Activated CD4-positive, alpha-beta memory T cell treated with anti-CD3 and anti-CD28 coated beads for 36 hours (primary cell): ENCODE measurements around the gene PITPNB. TPM values are rescaled to one million over a fixed set of nuclear protein-coding genes. Genes with fewer than 3 reads are reported as not detected.

Source experiments
- CTCF ChIA-PET: fragments of 350-600 bp; sonication (Branson Sonifier 250); formaldehyde crosslinking; loops from one replicate; lab custom pipeline; 2021; ENCODE audit warnings: antibody characterized with exemption, inconsistent platforms; lab: Charles Lee
- POLR2A ChIA-PET: fragments of 350-600 bp; sonication (Branson Sonifier 250); formaldehyde crosslinking; loops from one replicate; lab custom pipeline; 2021; ENCODE audit warnings: antibody characterized with exemption; lab: Charles Lee
- DNase-seq: peaks from one replicate; pipeline ENCODE4 v3.0.0-alpha.2; 2020
- H3K27ac Mint-ChIP-seq: one replicate; pipeline ENCODE4 v1.8.0; 2021; ENCODE audit warnings: mixed read lengths
- H3K27me3 Mint-ChIP-seq: one replicate; pipeline ENCODE4 v1.8.0; 2021; ENCODE audit warnings: mixed read lengths
- H3K36me3 Mint-ChIP-seq: one replicate; pipeline ENCODE4 v1.8.0; 2021; ENCODE audit warnings: mixed read lengths
- H3K4me1 Mint-ChIP-seq: one replicate; pipeline ENCODE4 v1.8.0; 2021; ENCODE audit warnings: low read depth, mixed read lengths
- H3K4me3 Mint-ChIP-seq: one replicate; pipeline ENCODE4 v1.8.0; 2021; ENCODE audit warnings: mild to moderate bottlenecking, mixed read lengths
- H3K9me3 Mint-ChIP-seq: one replicate; pipeline ENCODE4 v1.8.0; 2021; ENCODE audit warnings: mixed read lengths
- intact Hi-C: fragments of 100-400 bp; cut with micrococcal nuclease; formaldehyde crosslinking; loops from one replicate; pipeline ENCODE4 v1.15.1; 2023
- total RNA-seq, 2 experiments: library from RNA; stranded (reverse); gene quantifications; one replicate each; pipeline ENCODE4 v1.2.3, GENCODE V29; 2021

Gene PITPNB
- total RNA-seq, 2 experiments from 2014 or later: 92.2 to 95.7 TPM

- no peaks in the 10 kb centered on the region for H3K4me1 Mint-ChIP-seq
- no peak for DNase-seq
- no peak overlapping the region for H3K27ac Mint-ChIP-seq
- peaks cover 2% of the 10 kb centered on the region for H3K27me3 Mint-ChIP-seq
- intact Hi-C loops: no loop called here
- ChIA-PET POLR2A (no interaction called here), CTCF (no interaction called here)
- no peaks in the 10 kb centered on the region for H3K36me3 Mint-ChIP-seq
- H3K9me3 Mint-ChIP-seq: no peaks in the 10 kb centered on the region
- H3K4me3 Mint-ChIP-seq: no peak overlapping the region
These were observed 104.1 kb downstream of the PITPNB start for GRCh38 chr22:27814993-27815392.

- no peaks in the 10 kb centered on the region for H3K4me1 Mint-ChIP-seq
- ChIA-PET CTCF (no interaction called here), POLR2A (no interaction called here)
- no peak overlapping the region for H3K27ac Mint-ChIP-seq
- H3K36me3 Mint-ChIP-seq: no peaks in the 10 kb centered on the region
- intact Hi-C loops: no loop called here
- DNase-seq: no peak
- no peaks in the 10 kb centered on the region for H3K9me3 Mint-ChIP-seq
- H3K27me3 Mint-ChIP-seq: peaks cover 6% of the 10 kb centered on the region
- H3K4me3 Mint-ChIP-seq: no peak overlapping the region
These were observed 107.3 kb downstream of the PITPNB start for GRCh38 chr22:27811778-27812177.

DNA sequence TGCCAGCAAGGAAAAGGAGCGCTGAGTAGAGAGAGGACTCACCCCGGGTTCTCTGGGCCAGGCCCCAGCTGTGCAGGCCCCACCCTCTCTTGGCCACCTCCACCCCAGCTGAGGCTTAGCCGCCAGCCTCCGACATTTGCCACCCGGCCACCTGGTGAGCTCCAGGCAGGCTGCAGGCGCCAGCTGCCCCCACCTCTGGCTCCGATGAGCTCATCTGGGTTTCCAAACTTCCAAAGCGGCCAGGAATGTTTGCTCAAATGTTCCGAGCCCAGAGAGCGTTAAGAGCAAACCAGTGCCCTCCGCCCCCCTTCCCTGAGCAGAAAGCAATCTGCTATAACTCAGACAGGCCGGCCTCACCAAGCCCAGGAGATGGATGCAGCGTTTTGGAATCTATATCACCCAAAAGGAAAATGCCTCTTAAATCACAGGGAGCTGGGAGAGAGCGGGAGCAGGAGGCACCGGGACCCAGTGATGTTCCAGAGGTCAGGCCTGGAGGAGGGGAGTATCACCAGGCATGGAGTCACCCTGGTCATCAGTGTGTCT lies 108.4 kb downstream of the PITPNB start:
- intact Hi-C loops: no loop called here
- CTCF ChIA-PET: no interaction called here
- POLR2A ChIA-PET: no interaction called here

DNA sequence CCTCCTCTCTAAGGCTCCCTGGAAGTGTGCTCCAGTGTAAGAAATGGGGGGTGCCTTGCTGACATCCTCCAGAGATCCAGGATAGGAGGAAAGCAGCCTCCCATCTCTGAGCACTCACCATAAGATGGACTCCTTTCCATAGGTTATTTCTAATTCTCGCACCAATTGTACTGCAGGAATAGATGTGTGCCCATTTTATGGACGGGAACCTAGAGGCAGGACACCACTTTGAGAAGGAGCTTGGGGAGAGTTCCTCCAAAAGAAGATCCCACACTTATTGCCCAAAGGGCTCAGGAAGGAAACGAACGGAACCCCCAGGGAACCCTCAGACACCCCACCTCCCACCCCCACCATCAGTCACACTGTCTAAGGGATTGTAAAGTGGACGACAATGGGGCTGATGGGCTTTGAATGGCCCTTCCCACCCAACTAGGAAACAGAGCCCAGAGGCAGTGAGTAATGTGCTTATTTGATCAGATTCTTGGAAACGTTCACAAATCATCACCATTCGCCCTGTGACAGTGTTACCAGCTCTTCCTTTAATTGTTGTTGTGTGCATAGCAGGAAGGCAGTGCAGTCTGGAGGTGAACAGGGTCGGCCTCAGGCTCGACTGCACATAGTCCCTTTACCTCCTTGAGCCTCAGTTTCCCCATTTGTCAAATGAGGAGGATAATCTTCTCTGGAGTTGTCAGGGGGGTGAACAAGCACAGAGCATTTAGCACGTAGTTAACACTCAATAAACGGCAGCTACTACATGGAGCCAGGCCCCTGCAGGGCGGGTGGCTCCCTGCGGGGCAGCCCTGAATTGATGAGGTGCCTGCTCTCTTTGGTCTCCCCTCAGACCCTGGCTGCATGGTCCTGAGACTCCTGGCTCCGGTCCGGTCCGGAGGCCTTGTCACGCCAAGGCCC lies 109.1 kb downstream of the PITPNB start:
- CTCF ChIA-PET: no interaction called here
- Mint-ChIP-seq H3K27me3 (peaks cover 12% of the 10 kb centered on the region), H3K4me3 (no peak overlapping the region), H3K9me3 (no peaks in the 10 kb centered on the region), H3K36me3 (no peaks in the 10 kb centered on the region), H3K27ac (no peak overlapping the region), H3K4me1 (no peaks in the 10 kb centered on the region)
- intact Hi-C loops: loop anchor here (10.0 kb wide), 1 partner anchor 975 kb away; no protein-coding TSS in a partner anchor
- no peak for DNase-seq
- POLR2A ChIA-PET: no interaction called here

More for the DNA sequence above, 108.4 kb downstream of the PITPNB start:
- Mint-ChIP-seq H3K27me3 (peaks cover 6% of the 10 kb centered on the region), H3K9me3 (no peaks in the 10 kb centered on the region), H3K4me1 (no peaks in the 10 kb centered on the region), H3K36me3 (no peaks in the 10 kb centered on the region), H3K27ac (no peak overlapping the region), H3K4me3 (no peak overlapping the region)
- DNase-seq: no peak

- intact Hi-C loops: loop anchor here (10.0 kb wide), 1 partner anchor 974 kb away; no protein-coding TSS in a partner anchor
- Mint-ChIP-seq H3K27ac (no peak overlapping the region), H3K36me3 (no peaks in the 10 kb centered on the region), H3K4me1 (peaks cover 3% of the 10 kb centered on the region), H3K4me3 (no peak overlapping the region), H3K9me3 (no peaks in the 10 kb centered on the region), H3K27me3 (peaks cover 18% of the 10 kb centered on the region)
- CTCF ChIA-PET: no interaction called here
- POLR2A ChIA-PET: no interaction called here
- DNase-seq: no peak
These were observed 109.8 kb downstream of the PITPNB start for GRCh38 chr22:27809226-27809603.

- ChIA-PET CTCF (no interaction called here), POLR2A (no interaction called here)
- peaks cover 3% of the 10 kb centered on the region for H3K4me1 Mint-ChIP-seq
- DNase-seq: no peak
- H3K27ac Mint-ChIP-seq: no peak overlapping the region
- no peaks in the 10 kb centered on the region for H3K36me3 Mint-ChIP-seq
- peaks cover 18% of the 10 kb centered on the region for H3K27me3 Mint-ChIP-seq
- intact Hi-C loops: loop anchor here (10.0 kb wide), 1 partner anchor 974 kb away; no protein-coding TSS in a partner anchor
- no peaks in the 10 kb centered on the region for H3K9me3 Mint-ChIP-seq
- no peak overlapping the region for H3K4me3 Mint-ChIP-seq
These were observed 110.4 kb downstream of the PITPNB start for GRCh38 chr22:27808451-27809225.

GRCh38 chr22:27805841-27806240 lies 113.2 kb downstream of the PITPNB start:
- POLR2A ChIA-PET: no interaction called here
- H3K36me3 Mint-ChIP-seq: no peaks in the 10 kb centered on the region
- H3K4me1 Mint-ChIP-seq: peaks cover 10% of the 10 kb centered on the region
- intact Hi-C loops: loop anchor here (10.0 kb wide), 1 partner anchor 971 kb away; no protein-coding TSS in a partner anchor
- CTCF ChIA-PET: no interaction called here
- no peak overlapping the region for H3K27ac Mint-ChIP-seq
- H3K27me3 Mint-ChIP-seq: peaks cover 22% of the 10 kb centered on the region
- no peak overlapping the region for H3K4me3 Mint-ChIP-seq
- no peaks in the 10 kb centered on the region for H3K9me3 Mint-ChIP-seq
- no peak for DNase-seq

- peak; percentile 68 for DNase-seq
- intact Hi-C loops: loop anchor here (5.0 to 10.0 kb wide), 2 partner anchors 970 to 1127 kb away; no protein-coding TSS in a partner anchor
- Mint-ChIP-seq H3K4me1 (peaks cover 10% of the 10 kb centered on the region), H3K9me3 (no peaks in the 10 kb centered on the region), H3K27ac (no peak overlapping the region), H3K36me3 (no peaks in the 10 kb centered on the region), H3K27me3 (peaks cover 19% of the 10 kb centered on the region), H3K4me3 (no peak overlapping the region)
- ChIA-PET CTCF (interaction anchor here (0.5 kb wide), 1 partner anchor 613 kb away, joined by 3 read pairs; no protein-coding TSS in a partner anchor), POLR2A (no interaction called here)
These were observed 114.4 kb downstream of the PITPNB start for GRCh38 chr22:27804470-27805297.

- DNase-seq: no peak
- Mint-ChIP-seq H3K4me3 (no peak overlapping the region), H3K4me1 (peaks cover 10% of the 10 kb centered on the region), H3K27me3 (peaks cover 19% of the 10 kb centered on the region), H3K9me3 (no peaks in the 10 kb centered on the region), H3K27ac (no peak overlapping the region), H3K36me3 (no peaks in the 10 kb centered on the region)
- POLR2A ChIA-PET: no interaction called here
- intact Hi-C loops: loop anchor here (5.0 to 10.0 kb wide), 2 partner anchors 969 to 1127 kb away; no protein-coding TSS in a partner anchor
- CTCF ChIA-PET: interaction anchor here (0.5 kb wide), 1 partner anchor 613 kb away, joined by 3 read pairs; no protein-coding TSS in a partner anchor
These were observed 115.1 kb downstream of the PITPNB start for GRCh38 chr22:27803841-27804415.

DNA sequence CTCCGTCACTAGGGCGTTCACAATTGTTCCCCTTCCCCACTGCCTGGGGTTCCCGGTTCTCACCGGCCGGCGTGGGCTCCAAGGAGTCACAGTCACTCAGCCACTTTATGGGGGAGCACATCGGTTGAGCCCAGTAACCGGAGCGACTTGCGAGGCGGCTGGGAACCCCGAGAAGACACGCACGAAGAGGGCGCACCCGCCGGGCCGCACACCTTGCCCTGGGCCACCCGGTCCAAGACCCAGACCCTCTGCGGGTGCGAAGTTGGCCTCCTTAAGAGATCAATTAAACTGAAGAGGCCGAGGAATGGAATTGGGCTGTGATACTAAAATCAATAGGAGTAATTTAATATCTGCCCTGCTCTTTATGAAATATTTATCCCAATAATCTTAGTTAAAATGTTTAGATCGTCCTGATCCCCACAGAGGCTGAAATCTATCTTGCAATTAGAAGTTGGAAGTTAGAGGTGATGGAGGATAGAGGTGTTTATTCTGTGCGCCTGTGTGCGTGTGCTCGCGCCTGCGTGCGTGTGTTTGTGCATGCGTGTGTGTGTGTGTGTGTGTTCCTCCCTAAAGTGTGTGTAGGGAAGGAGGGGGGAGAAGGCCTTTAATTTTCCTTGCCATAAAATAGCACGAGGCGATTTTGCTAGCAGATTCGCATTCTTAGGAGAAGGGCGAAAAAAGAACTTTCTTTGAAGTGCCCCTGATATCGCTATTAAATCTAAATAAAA lies 116.5 kb downstream of the PITPNB start:
- CTCF ChIA-PET: no interaction called here

More for the DNA sequence above, 116.5 kb downstream of the PITPNB start:
- Mint-ChIP-seq H3K27me3 (peaks cover 20% of the 10 kb centered on the region), H3K4me1 (peaks cover 10% of the 10 kb centered on the region), H3K27ac (no peak overlapping the region), H3K9me3 (no peaks in the 10 kb centered on the region), H3K4me3 (peak overlapping the region; percentile 67), H3K36me3 (no peaks in the 10 kb centered on the region)
- intact Hi-C loops: loop anchor here (5.0 to 10.0 kb wide), 2 partner anchors 968 to 1125 kb away; no protein-coding TSS in a partner anchor
- POLR2A ChIA-PET: no interaction called here
- no peak for DNase-seq
